ENCODE measurements around the gene TNP1.

TNP1 gene

GRCh38 chr2:216865658-216866057, 5.8 kb upstream of the TNP1 start:
- Histone ChIP-seq H3K27me3 (ENCODE audit: insufficient read depth, poor library complexity, severe bottlenecking) (no peaks in the 10 kb centered on the region), H3K27ac (replicated peaks) (no peak overlapping the region), H3K4me3 (replicated peaks; ENCODE audit: insufficient read depth, low read length) (no peak overlapping the region)
- no peak for TF ChIP-seq GABPA (IDR thresholded peaks at IDR 0.05; ENCODE audit: low read depth)
- TF ChIP-seq CTCF (IDR thresholded peaks at IDR 0.05; ENCODE audit: insufficient read depth, low read length), result no peak
- TF ChIP-seq REST (IDR thresholded peaks at IDR 0.05; ENCODE audit: insufficient replicate concordance, low read depth), result no peak
- no peak for TF ChIP-seq SPI1 (IDR thresholded peaks at IDR 0.05; ENCODE audit: borderline replicate concordance, low read depth)
- TF ChIP-seq POLR2AphosphoS5 (IDR thresholded peaks at IDR 0.05; ENCODE audit: low read depth), result no peak
- DNase-seq (ENCODE audit: low read depth in 1 of 2, low spot score in 1 of 2), result no peak

- Histone ChIP-seq H3K27me3 (ENCODE audit: insufficient read depth, poor library complexity, severe bottlenecking) (no peaks in the 10 kb centered on the region), H3K27ac (replicated peaks) (no peak overlapping the region), H3K4me3 (replicated peaks; ENCODE audit: insufficient read depth, low read length) (no peak overlapping the region)
- no peak for TF ChIP-seq POLR2AphosphoS5 (IDR thresholded peaks at IDR 0.05; ENCODE audit: low read depth)
- no peak for TF ChIP-seq CTCF (IDR thresholded peaks at IDR 0.05; ENCODE audit: insufficient read depth, low read length)
- no peak for TF ChIP-seq GABPA (IDR thresholded peaks at IDR 0.05; ENCODE audit: low read depth)
- no peak for TF ChIP-seq SPI1 (IDR thresholded peaks at IDR 0.05; ENCODE audit: borderline replicate concordance, low read depth)
- TF ChIP-seq REST (IDR thresholded peaks at IDR 0.05; ENCODE audit: insufficient replicate concordance, low read depth), result no peak
- no peak for DNase-seq (ENCODE audit: low read depth in 1 of 2, low spot score in 1 of 2)
These were observed 4.1 kb upstream of the TNP1 start for GRCh38 chr2:216863946-216864345.

- no peak for DNase-seq (ENCODE audit: low read depth in 1 of 2, low spot score in 1 of 2)
- H3K27ac ChIP-seq (replicated peaks), result no peak overlapping the region
- TF ChIP-seq SPI1 (IDR thresholded peaks at IDR 0.05; ENCODE audit: borderline replicate concordance, low read depth) (no peak), POLR2AphosphoS5 (IDR thresholded peaks at IDR 0.05; ENCODE audit: low read depth) (no peak), GABPA (IDR thresholded peaks at IDR 0.05; ENCODE audit: low read depth) (no peak), CTCF (IDR thresholded peaks at IDR 0.05; ENCODE audit: insufficient read depth, low read length) (no peak), REST (IDR thresholded peaks at IDR 0.05; ENCODE audit: insufficient replicate concordance, low read depth) (no peak)
- no peak overlapping the region for H3K4me3 ChIP-seq (replicated peaks; ENCODE audit: insufficient read depth, low read length)
- no peaks in the 10 kb centered on the region for H3K27me3 ChIP-seq (ENCODE audit: insufficient read depth, poor library complexity, severe bottlenecking)
These were observed 2.9 kb upstream of the TNP1 start for GRCh38 chr2:216862628-216863398.

Data from HL-60 (cell line).